HCT116 (cell line): ENCODE data around the gene PDE4B. TPM values are rescaled to one million over a fixed set of nuclear protein-coding genes. Genes with fewer than 3 reads are reported as not detected.

Source experiments
- ATAC-seq: fragments of 200-7000 bp; cut with Tn5 transposase; 2 replicates; pipeline ENCODE4 v1.9.1; 2020; ENCODE audit warnings: mild to moderate bottlenecking, moderate library complexity
- BruUV-seq: library from RNA; stranded (reverse); fragments of 400-500 nt; replicated peaks from 2 replicates; lab custom pipeline; 2021; lab: Mats Ljungman, UMichigan
- CTCF ChIA-PET: fragments of 300-600 bp; sonication (Branson Sonifier 250); formaldehyde crosslinking; loops from one replicate; lab custom pipeline; 2021; ENCODE audit warnings: antibody characterized with exemption; lab: Charles Lee
- POLR2A ChIA-PET: fragments of 300-600, 350-600 bp; sonication (Branson Sonifier 250); formaldehyde crosslinking; loops from one replicate; lab custom pipeline; 2021; ENCODE audit warnings: antibody characterized with exemption; lab: Charles Lee
- RAD21 ChIA-PET, 2 experiments: fragments of 300-600 bp; sonication (Branson Sonifier 250); formaldehyde crosslinking; loops; one replicate each; lab custom pipeline; 2023; ENCODE audit warnings: low total read pairs in 2 of 2; ENCODE audit not compliant: uncharacterized antibody in 2 of 2, unreplicated experiment in 2 of 2, low non-redundant PET in 1 of 2; lab: Charles Lee
- DNase-seq: peaks from one replicate; pipeline ENCODE4 v3.0.0-alpha.2; 2010; ENCODE audit warnings: low read depth, low spot score
- H2AFZ ChIP-seq: fragments of 200-600 bp; shearing (Covaris generic), sonication (generic); 2 replicates; pipeline ENCODE4 v1.6.1; 2017; ENCODE audit warnings: low read depth, mixed run types, mixed read lengths, antibody characterized with exemption, low read length; ENCODE audit not compliant: poor library complexity, severe bottlenecking
- H3K27ac ChIP-seq: 2 replicates; pipeline ENCODE4 v1.5.1; 2012; ENCODE audit warnings: low read depth, low read length
- H3K27me3 ChIP-seq: fragments of 200-600 bp; sonication (generic); 2 replicates; pipeline ENCODE4 v1.6.1; 2016; ENCODE audit warnings: mixed run types, low read length, mixed read lengths; ENCODE audit not compliant: insufficient read depth
- H3K36me3 ChIP-seq, 2 experiments: fragments of 200-500 bp in 1 of 2; fragments of 200-600 bp in 1 of 2; sonication (Bioruptor generic) in 1 of 2; sonication (generic) in 1 of 2; 2 replicates each; pipeline versions ENCODE4 v1.5.1 to v1.6.1; 2014 to 2016; ENCODE audit warnings: low read length in 2 of 2, inconsistent platforms in 1 of 2, mixed read lengths in 1 of 2, mixed run types in 1 of 2; ENCODE audit not compliant: insufficient read depth in 2 of 2, control insufficient read depth in 1 of 2
- H3K4me1 ChIP-seq, 2 experiments: fragments of 200-600 bp in 1 of 2; sonication (generic) in 1 of 2; 2 replicates each; pipeline versions ENCODE4 v1.5.1 to v1.6.1; 2012 to 2017; ENCODE audit warnings: low read length in 2 of 2, inconsistent platforms in 1 of 2, mild to moderate bottlenecking in 1 of 2, mixed read lengths in 1 of 2, mixed run types in 1 of 2, moderate library complexity in 1 of 2; ENCODE audit not compliant: insufficient read depth in 2 of 2, control insufficient read depth in 1 of 2
- H3K4me2 ChIP-seq: fragments of 200-600 bp; sonication (generic); 2 replicates; pipeline ENCODE4 v1.6.1; 2017; ENCODE audit warnings: mixed run types, low read length, mixed read lengths
- H3K4me3 ChIP-seq, 2 experiments: fragments of 200-600 bp in 1 of 2; sonication (generic) in 1 of 2; replicated peaks in 1 of 2; 2 replicates each; pipeline ENCODE4 v1.5.1; 2011 to 2016; ENCODE audit warnings: low read length in 2 of 2, control low read depth in 1 of 2, low read depth in 1 of 2, mild to moderate bottlenecking in 1 of 2, mixed read lengths in 1 of 2, mixed run types in 1 of 2
- H3K79me2 ChIP-seq: fragments of 200-600 bp; sonication (generic); 2 replicates; pipeline ENCODE4 v1.6.1; 2017; ENCODE audit warnings: mild to moderate bottlenecking, mixed run types, low read length, moderate library complexity, mixed read lengths; ENCODE audit not compliant: insufficient read depth
- H3K9ac ChIP-seq: fragments of 200-600 bp; sonication (generic); 2 replicates; pipeline ENCODE4 v1.6.1; 2016; ENCODE audit warnings: low read length, mixed read lengths
- H3K9me2 ChIP-seq: fragments of 200-600 bp; sonication (generic), shearing (Covaris generic); 2 replicates; pipeline ENCODE4 v1.6.1; 2017; ENCODE audit warnings: mixed run types, mild to moderate bottlenecking, moderate library complexity; ENCODE audit not compliant: insufficient read depth
- H3K9me3 ChIP-seq, 2 experiments: fragments of 200-500 bp in 1 of 2; fragments of 200-600 bp in 1 of 2; sonication (Bioruptor generic) in 1 of 2; sonication (generic) in 1 of 2; 2 replicates each; pipeline ENCODE4 v1.6.1; 2014 to 2017; ENCODE audit warnings: low read length in 2 of 2, mixed read lengths in 2 of 2, inconsistent platforms in 1 of 2, low read depth in 1 of 2, mild to moderate bottlenecking in 1 of 2, mixed run types in 1 of 2, moderate library complexity in 1 of 2; ENCODE audit not compliant: control insufficient read depth in 1 of 2, insufficient read depth in 1 of 2
- H4K20me1 ChIP-seq: fragments of 200-600 bp; sonication (generic), shearing (Covaris generic); 2 replicates; pipeline ENCODE4 v1.6.1; 2017; ENCODE audit warnings: mixed run types, mild to moderate bottlenecking, moderate library complexity; ENCODE audit not compliant: insufficient read depth
- CEBPB ChIP-seq: IDR thresholded peaks from 2 replicates; pipeline ENCODE4 v1.6.1; 2012; ENCODE audit warnings: low read depth
- SP1 ChIP-seq: IDR thresholded peaks from 2 replicates; pipeline ENCODE4 v1.6.1; 2012; ENCODE audit warnings: low read depth
- YY1 ChIP-seq: IDR thresholded peaks from 2 replicates; pipeline ENCODE4 v1.6.1; 2011; ENCODE audit warnings: low read length, low read depth, moderate library complexity, mild to moderate bottlenecking; ENCODE audit not compliant: insufficient replicate concordance; ENCODE audit errors: extremely low read depth
- ZNF274 ChIP-seq: fragments of 200-500 bp; sonication (Bioruptor generic); IDR thresholded peaks from 2 replicates; pipeline ENCODE4 v1.6.1; 2014; ENCODE audit warnings: mild to moderate bottlenecking, low read depth, low read length, inconsistent platforms
- intact Hi-C: fragments of 100-400 bp; cut with micrococcal nuclease; formaldehyde crosslinking; loops from 2 replicates; pipeline ENCODE4 v1.10.0; 2022
- total RNA-seq: library from RNA; stranded (reverse); gene quantifications from one replicate; pipeline ENCODE4 v1.2.1, GENCODE V29; 2021; ENCODE audit not compliant: unreplicated experiment

PDE4B gene
- total RNA-seq, 1 experiment from 2014 or later = 76.9 TPM

GRCh38 chr1:66220477-66220876, 427.8 kb downstream of the PDE4B start:
- Histone ChIP-seq H2AFZ (no peak overlapping the region), H3K4me1 (no peaks in the 10 kb centered on the region), H3K27ac (no peak overlapping the region), H3K36me3 (no peaks in the 10 kb centered on the region), H3K9ac (no peak overlapping the region), H3K9me2 (no peaks in the 10 kb centered on the region; the same call in 1 of the 2 replicates), H3K9me3 (no peaks in the 10 kb centered on the region), H4K20me1 (no peaks in the 10 kb centered on the region), H3K27me3 (no peaks in the 10 kb centered on the region), H3K79me2 (no peaks in the 10 kb centered on the region), H3K4me3 (no peak overlapping the region), H3K4me2 (no peak overlapping the region)
- TF ChIP-seq YY1 = no peak
- DNase-seq (no peak), ATAC-seq (no peak)
- ChIA-PET RAD21 (no interaction called here), POLR2A (no interaction called here), CTCF (no interaction called here)
- no TSS peak for BruUV-seq
- intact Hi-C loops = no loop called here

GRCh38 chr1:66223681-66224080, 431.0 kb downstream of the PDE4B start:
- no TSS peak for BruUV-seq
- intact Hi-C loops = no loop called here
- H3K9ac ChIP-seq = no peak overlapping the region
- H3K4me3 ChIP-seq = no peak overlapping the region
- no peak overlapping the region for H2AFZ ChIP-seq
- TF ChIP-seq CEBPB = no peak
- TF ChIP-seq ZNF274 = no peak
- no peak for TF ChIP-seq SP1
- H3K27ac ChIP-seq = no peak overlapping the region
- H3K9me3 ChIP-seq = no peaks in the 10 kb centered on the region
- no peaks in the 10 kb centered on the region for H3K4me1 ChIP-seq
- H3K36me3 ChIP-seq = no peaks in the 10 kb centered on the region
- POLR2A ChIA-PET = interaction anchor here (1.7 kb wide), 1 partner anchor 9 kb away, joined by 5 read pairs; no protein-coding TSS in a partner anchor
- H3K9me2 ChIP-seq = no peaks in the 10 kb centered on the region; the same call in 1 of the 2 replicates
- ATAC-seq (no peak), DNase-seq (no peak)
- RAD21 ChIA-PET = no interaction called here
- H3K79me2 ChIP-seq = no peaks in the 10 kb centered on the region
- CTCF ChIA-PET = no interaction called here
- no peak overlapping the region for H3K4me2 ChIP-seq
- H4K20me1 ChIP-seq = no peaks in the 10 kb centered on the region
- H3K27me3 ChIP-seq = no peaks in the 10 kb centered on the region
